ENCODE data around the gene RTTN.

RTTN gene

GRCh38 chr18:70176537-70176936 is 28.9 kb downstream of the RTTN start:
- Histone ChIP-seq H4K8ac (ENCODE audit: low read length) (no peak overlapping the region), H2BK5ac (ENCODE audit: low read depth, low read length, poor library complexity, severe bottlenecking) (no peak overlapping the region), H3K9ac (ENCODE audit: low read length) (no peak overlapping the region), H3K4me2 (ENCODE audit: low read length, poor library complexity, severe bottlenecking) (no peak overlapping the region), H3K36me3 (ENCODE audit: control insufficient read depth in 1 of 2, insufficient read depth in 2 of 2, low read depth in 1 of 2, low read length in 2 of 2) (peaks cover 0 to 4% of the 10 kb centered on the region in 2 experiments), H3K14ac (ENCODE audit: low read length in 2 of 2) (no peak overlapping the region), H3K79me1 (replicated peaks; ENCODE audit: low read length, poor library complexity, severe bottlenecking) (peaks cover 6% of the 10 kb centered on the region), H3K18ac (ENCODE audit: low read depth in 1 of 2, low read length in 2 of 2) (no peak overlapping the region), H3K4ac (ENCODE audit: low read depth in 1 of 2, low read length in 2 of 2) (no peak overlapping the region), H3K23ac (ENCODE audit: low read length in 2 of 2) (no peak overlapping the region), H3K4me1 (ENCODE audit: control insufficient read depth, insufficient read depth, low read depth, low read length) (peaks cover 2% of the 10 kb centered on the region), H2AFZ (ENCODE audit: low read depth, low read length) (no peak overlapping the region), H3K9me3 (ENCODE audit: control insufficient read depth, low read length) (no peaks in the 10 kb centered on the region), H2BK15ac (ENCODE audit: low read depth, poor library complexity, severe bottlenecking) (no peak overlapping the region), H3K4me3 (ENCODE audit: insufficient read depth in 1 of 2, low read depth in 1 of 2, low read length in 2 of 2) (no peak overlapping the region), H2AK5ac (ENCODE audit: low read length, severe bottlenecking) (no peak overlapping the region), H2BK120ac (ENCODE audit: low read depth, low read length) (no peak overlapping the region), H3K27me3 (ENCODE audit: control insufficient read depth in 1 of 2, insufficient read depth in 1 of 2, low read length in 2 of 2) (no peaks in the 10 kb centered on the region), H2BK12ac (ENCODE audit: low read length in 2 of 2) (no peak overlapping the region), H4K91ac (ENCODE audit: low read length) (no peak overlapping the region), H3K27ac (ENCODE audit: low read length, poor library complexity, severe bottlenecking) (no peak overlapping the region)
- no peak for DNase-seq
- WGBS = 100% methylated on average over 2 of the region's 2 CpGs

- Histone ChIP-seq H3K79me1 (replicated peaks; ENCODE audit: low read length, poor library complexity, severe bottlenecking) (peaks cover 6% of the 10 kb centered on the region), H3K4me1 (ENCODE audit: control insufficient read depth, insufficient read depth, low read depth, low read length) (peaks cover under 1% of the 10 kb centered on the region), H2BK15ac (ENCODE audit: low read depth, poor library complexity, severe bottlenecking) (no peak overlapping the region), H3K9ac (ENCODE audit: low read length) (no peak overlapping the region), H3K18ac (ENCODE audit: low read depth in 1 of 2, low read length in 2 of 2) (no peak overlapping the region), H3K4ac (ENCODE audit: low read depth in 1 of 2, low read length in 2 of 2) (no peak overlapping the region), H3K36me3 (ENCODE audit: control insufficient read depth in 1 of 2, insufficient read depth in 2 of 2, low read depth in 1 of 2, low read length in 2 of 2) (peaks cover 0 to 4% of the 10 kb centered on the region in 2 experiments), H4K91ac (ENCODE audit: low read length) (no peak overlapping the region), H3K4me3 (ENCODE audit: insufficient read depth in 1 of 2, low read depth in 1 of 2, low read length in 2 of 2) (no peak overlapping the region), H2AK5ac (ENCODE audit: low read length, severe bottlenecking) (no peak overlapping the region), H3K27me3 (ENCODE audit: control insufficient read depth in 1 of 2, insufficient read depth in 1 of 2, low read length in 2 of 2) (no peaks in the 10 kb centered on the region), H3K9me3 (ENCODE audit: control insufficient read depth, low read length) (no peaks in the 10 kb centered on the region), H2AFZ (ENCODE audit: low read depth, low read length) (no peak overlapping the region), H4K8ac (ENCODE audit: low read length) (no peak overlapping the region), H3K14ac (ENCODE audit: low read length in 2 of 2) (no peak overlapping the region), H2BK12ac (ENCODE audit: low read length in 2 of 2) (no peak overlapping the region), H2BK5ac (ENCODE audit: low read depth, low read length, poor library complexity, severe bottlenecking) (no peak overlapping the region), H2BK120ac (ENCODE audit: low read depth, low read length) (no peak overlapping the region), H3K27ac (ENCODE audit: low read length, poor library complexity, severe bottlenecking) (no peak overlapping the region), H3K4me2 (ENCODE audit: low read length, poor library complexity, severe bottlenecking) (no peak overlapping the region), H3K23ac (ENCODE audit: low read length in 2 of 2) (no peak overlapping the region)
- no peak for DNase-seq
- no CpG with 5 or more reads among the region's 2 CpGs for WGBS
These were observed 30.3 kb downstream of the RTTN start for GRCh38 chr18:70175216-70175615.

GRCh38 chr18:70172225-70172624 is 33.3 kb downstream of the RTTN start:
- Histone ChIP-seq H3K4me2 (ENCODE audit: low read length, poor library complexity, severe bottlenecking) (no peak overlapping the region), H2BK5ac (ENCODE audit: low read depth, low read length, poor library complexity, severe bottlenecking) (no peak overlapping the region), H2BK120ac (ENCODE audit: low read depth, low read length) (no peak overlapping the region), H4K8ac (ENCODE audit: low read length) (no peak overlapping the region), H3K14ac (ENCODE audit: low read length in 2 of 2) (no peak overlapping the region), H3K27me3 (ENCODE audit: control insufficient read depth in 1 of 2, insufficient read depth in 1 of 2, low read length in 2 of 2) (no peaks in the 10 kb centered on the region), H4K91ac (ENCODE audit: low read length) (no peak overlapping the region), H3K79me1 (replicated peaks; ENCODE audit: low read length, poor library complexity, severe bottlenecking) (no peaks in the 10 kb centered on the region), H3K9ac (ENCODE audit: low read length) (no peak overlapping the region), H2BK12ac (ENCODE audit: low read length in 2 of 2) (no peak overlapping the region), H3K36me3 (ENCODE audit: control insufficient read depth in 1 of 2, insufficient read depth in 2 of 2, low read depth in 1 of 2, low read length in 2 of 2) (peaks cover 0 to 4% of the 10 kb centered on the region in 2 experiments), H3K4me1 (ENCODE audit: control insufficient read depth, insufficient read depth, low read depth, low read length) (no peaks in the 10 kb centered on the region), H3K18ac (ENCODE audit: low read depth in 1 of 2, low read length in 2 of 2) (no peak overlapping the region), H3K9me3 (ENCODE audit: control insufficient read depth, low read length) (no peaks in the 10 kb centered on the region), H2AFZ (ENCODE audit: low read depth, low read length) (no peak overlapping the region), H2BK15ac (ENCODE audit: low read depth, poor library complexity, severe bottlenecking) (no peak overlapping the region), H3K4me3 (ENCODE audit: insufficient read depth in 1 of 2, low read depth in 1 of 2, low read length in 2 of 2) (no peak overlapping the region), H3K4ac (ENCODE audit: low read depth in 1 of 2, low read length in 2 of 2) (no peak overlapping the region), H3K27ac (ENCODE audit: low read length, poor library complexity, severe bottlenecking) (no peak overlapping the region), H3K23ac (ENCODE audit: low read length in 2 of 2) (no peak overlapping the region), H2AK5ac (ENCODE audit: low read length, severe bottlenecking) (no peak overlapping the region)
- peak; percentile 22 for DNase-seq

DNA sequence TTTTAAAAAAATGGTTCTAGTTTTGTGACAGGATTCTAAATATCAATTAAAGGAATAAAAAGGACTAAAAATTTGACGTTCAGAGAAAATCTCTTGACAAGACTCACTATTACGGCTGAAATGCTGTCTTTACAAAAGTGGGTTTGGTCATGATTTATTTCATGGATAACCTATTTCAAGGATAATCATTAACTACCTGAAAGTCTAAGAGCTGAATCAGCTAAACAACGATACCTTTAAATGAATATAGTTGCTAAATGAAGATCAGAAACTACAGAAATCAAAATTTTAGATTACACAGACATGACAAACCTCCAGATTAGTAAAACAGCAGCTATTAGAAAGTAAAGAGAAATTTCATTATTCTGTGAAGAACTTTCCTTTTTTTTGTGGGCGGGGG is 35.7 kb downstream of the RTTN start:
- H3K4me2 ChIP-seq (ENCODE audit: low read length, poor library complexity, severe bottlenecking) = no peak overlapping the region
- 92% methylated on average over 2 of the region's 4 CpGs for WGBS
- no peak overlapping the region for H3K4ac ChIP-seq (ENCODE audit: low read depth in 1 of 2, low read length in 2 of 2)
- no peak overlapping the region for H4K8ac ChIP-seq (ENCODE audit: low read length)
- H2BK5ac ChIP-seq (ENCODE audit: low read depth, low read length, poor library complexity, severe bottlenecking) = no peak overlapping the region
- H3K23ac ChIP-seq (ENCODE audit: low read length in 2 of 2) = no peak overlapping the region
- no peak overlapping the region for H3K14ac ChIP-seq (ENCODE audit: low read length in 2 of 2)
- no peak overlapping the region for H2AFZ ChIP-seq (ENCODE audit: low read depth, low read length)
- no peak overlapping the region for H4K91ac ChIP-seq (ENCODE audit: low read length)
- no peak overlapping the region for H3K18ac ChIP-seq (ENCODE audit: low read depth in 1 of 2, low read length in 2 of 2)
- no peaks in the 10 kb centered on the region for H3K9me3 ChIP-seq (ENCODE audit: control insufficient read depth, low read length)
- no peaks in the 10 kb centered on the region for H3K36me3 ChIP-seq (ENCODE audit: control insufficient read depth in 1 of 2, insufficient read depth in 2 of 2, low read depth in 1 of 2, low read length in 2 of 2)
- H3K27me3 ChIP-seq (ENCODE audit: control insufficient read depth in 1 of 2, insufficient read depth in 1 of 2, low read length in 2 of 2) = no peaks in the 10 kb centered on the region
- no peak overlapping the region for H2BK15ac ChIP-seq (ENCODE audit: low read depth, poor library complexity, severe bottlenecking)
- no peaks in the 10 kb centered on the region for H3K79me1 ChIP-seq (replicated peaks; ENCODE audit: low read length, poor library complexity, severe bottlenecking)
- H3K9ac ChIP-seq (ENCODE audit: low read length) = no peak overlapping the region
- no peak overlapping the region for H2BK120ac ChIP-seq (ENCODE audit: low read depth, low read length)
- no peaks in the 10 kb centered on the region for H3K4me1 ChIP-seq (ENCODE audit: control insufficient read depth, insufficient read depth, low read depth, low read length)
- no peak overlapping the region for H2AK5ac ChIP-seq (ENCODE audit: low read length, severe bottlenecking)
- no peak overlapping the region for H2BK12ac ChIP-seq (ENCODE audit: low read length in 2 of 2)
- DNase-seq = no peak
- H3K4me3 ChIP-seq (ENCODE audit: insufficient read depth in 1 of 2, low read depth in 1 of 2, low read length in 2 of 2) = no peak overlapping the region
- H3K27ac ChIP-seq (ENCODE audit: low read length, poor library complexity, severe bottlenecking) = no peak overlapping the region

Measured in mesenchymal stem cell (in vitro differentiated cells and primary cell).